ENCODE data around the gene NR2C1. TPM values are rescaled to one million over a fixed set of nuclear protein-coding genes. Genes with fewer than 3 reads are reported as not detected.
"Not testable (repeated sequence)": the region's sequence is repeated elsewhere in the genome, so short reads cannot be mapped to it uniquely, and the experiment has no call there.

Gene NR2C1
- total RNA-seq, 1 experiment from 2014 or later: 45.2 TPM

DNA sequence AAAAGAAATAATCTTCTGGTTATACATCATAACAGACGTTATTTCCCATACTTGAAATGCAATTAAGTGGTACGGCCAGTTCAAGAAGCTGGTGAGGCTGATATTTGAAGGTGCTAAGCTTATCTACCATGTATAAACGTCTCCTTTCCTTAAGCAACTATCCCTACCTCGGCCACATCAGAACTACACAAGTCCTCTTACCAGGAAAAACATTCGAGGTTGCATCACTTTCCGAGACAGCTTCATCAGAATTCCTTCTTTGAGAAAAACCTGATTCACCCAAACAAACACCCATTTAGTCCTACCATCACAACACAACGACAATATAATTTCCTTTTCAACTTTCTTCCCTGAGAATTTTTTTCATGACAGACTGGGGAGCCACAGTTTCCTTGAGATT lies 33.9 kb upstream of the NR2C1 start:
- Histone ChIP-seq H4K20me1 (ENCODE audit: insufficient read depth, low read depth, low read length) (no peaks in the 10 kb centered on the region), H3K36me3 (ENCODE audit: insufficient read depth, low read length) (peaks cover 54% of the 10 kb centered on the region), H3K4me3 (ENCODE audit: low read length) (no peak overlapping the region), H3K4me1 (ENCODE audit: low read length) (peaks cover 19% of the 10 kb centered on the region), H2AFZ (ENCODE audit: low read length) (no peak overlapping the region), H3K27ac (ENCODE audit: low read length) (no peak overlapping the region), H3K79me2 (ENCODE audit: low read length) (no peaks in the 10 kb centered on the region), H3K9ac (ENCODE audit: low read length) (no peak overlapping the region), H3K4me2 (ENCODE audit: low read depth, low read length, poor library complexity, severe bottlenecking) (no peak overlapping the region), H3K9me2 (replicated peaks; ENCODE audit: insufficient read depth, low read length) (no peaks in the 10 kb centered on the region), H3K9me3 (ENCODE audit: low read length) (no peaks in the 10 kb centered on the region), H3K27me3 (ENCODE audit: low read length) (no peaks in the 10 kb centered on the region)
- DNase-seq: no peak

DNA sequence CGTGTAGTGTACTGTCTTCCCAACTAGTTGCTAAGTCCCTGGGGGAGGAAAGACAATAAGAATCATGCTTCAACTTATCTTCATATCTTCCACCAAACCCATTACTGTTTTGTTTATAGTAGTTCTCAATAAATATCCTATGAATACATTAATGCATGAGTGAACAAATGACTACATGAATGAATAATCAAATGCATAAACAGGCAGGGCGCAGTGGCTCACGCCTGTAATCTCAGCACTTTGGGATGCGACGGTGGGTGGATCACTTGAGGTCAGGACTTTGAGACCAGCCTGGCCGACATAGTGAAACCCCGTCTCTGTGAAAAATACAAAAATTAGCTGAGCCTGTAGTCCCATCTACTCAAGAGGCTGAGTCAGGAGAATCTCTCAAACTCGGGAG lies 32.1 kb upstream of the NR2C1 start:
- H3K4me3 ChIP-seq (ENCODE audit: low read length): no peak overlapping the region
- H3K9me3 ChIP-seq (ENCODE audit: low read length): no peaks in the 10 kb centered on the region
- no peak overlapping the region for H3K27ac ChIP-seq (ENCODE audit: low read length)
- no peak for DNase-seq
- peaks cover 44% of the 10 kb centered on the region for H3K36me3 ChIP-seq (ENCODE audit: insufficient read depth, low read length)
- peaks cover 19% of the 10 kb centered on the region for H3K4me1 ChIP-seq (ENCODE audit: low read length)
- no peaks in the 10 kb centered on the region for H4K20me1 ChIP-seq (ENCODE audit: insufficient read depth, low read depth, low read length)
- H2AFZ ChIP-seq (ENCODE audit: low read length): no peak overlapping the region
- no peaks in the 10 kb centered on the region for H3K27me3 ChIP-seq (ENCODE audit: low read length)
- no peaks in the 10 kb centered on the region for H3K9me2 ChIP-seq (replicated peaks; ENCODE audit: insufficient read depth, low read length)
- H3K79me2 ChIP-seq (ENCODE audit: low read length): no peaks in the 10 kb centered on the region
- H3K9ac ChIP-seq (ENCODE audit: low read length): no peak overlapping the region
- H3K4me2 ChIP-seq (ENCODE audit: low read depth, low read length, poor library complexity, severe bottlenecking): no peak overlapping the region

DNA sequence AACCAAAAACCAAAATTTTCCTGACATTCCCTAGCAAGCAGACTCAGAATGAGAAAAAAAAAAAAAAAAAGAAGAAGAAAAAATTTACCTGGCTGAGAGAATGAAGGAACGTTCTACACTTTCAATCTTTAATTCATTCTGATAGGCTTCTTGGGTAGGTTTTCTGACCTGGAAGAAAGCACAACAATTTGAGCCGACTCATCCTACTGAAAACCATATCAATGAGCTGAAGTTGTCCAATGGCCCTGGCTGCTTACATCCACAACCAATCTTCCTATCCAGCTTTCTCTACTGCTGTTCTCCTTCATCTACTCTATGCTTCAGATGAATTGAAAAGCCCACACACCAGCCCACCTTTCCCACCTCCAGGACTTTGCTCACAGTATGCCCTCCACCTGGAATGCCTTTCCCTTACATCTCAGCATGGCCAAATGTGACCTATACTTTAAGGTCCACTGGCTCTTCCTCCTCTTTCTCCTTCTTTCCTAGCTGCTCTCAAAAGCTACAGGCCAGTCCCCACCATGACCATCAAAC lies 31.6 kb upstream of the NR2C1 start:
- DNase-seq: no peak
- Histone ChIP-seq H3K4me1 (ENCODE audit: low read length) (peaks cover 19% of the 10 kb centered on the region), H3K36me3 (ENCODE audit: insufficient read depth, low read length) (peaks cover 43% of the 10 kb centered on the region), H3K9me3 (ENCODE audit: low read length) (no peaks in the 10 kb centered on the region), H3K4me2 (ENCODE audit: low read depth, low read length, poor library complexity, severe bottlenecking) (no peak overlapping the region), H3K79me2 (ENCODE audit: low read length) (no peaks in the 10 kb centered on the region), H3K9me2 (replicated peaks; ENCODE audit: insufficient read depth, low read length) (no peaks in the 10 kb centered on the region), H3K4me3 (ENCODE audit: low read length) (no peak overlapping the region), H4K20me1 (ENCODE audit: insufficient read depth, low read depth, low read length) (no peaks in the 10 kb centered on the region), H3K27me3 (ENCODE audit: low read length) (no peaks in the 10 kb centered on the region), H3K27ac (ENCODE audit: low read length) (no peak overlapping the region), H3K9ac (ENCODE audit: low read length) (no peak overlapping the region), H2AFZ (ENCODE audit: low read length) (no peak overlapping the region)

- H3K36me3 ChIP-seq (ENCODE audit: insufficient read depth, low read length): peaks cover 35% of the 10 kb centered on the region
- no peaks in the 10 kb centered on the region for H3K79me2 ChIP-seq (ENCODE audit: low read length)
- no peak overlapping the region for H3K9ac ChIP-seq (ENCODE audit: low read length)
- no peaks in the 10 kb centered on the region for H4K20me1 ChIP-seq (ENCODE audit: insufficient read depth, low read depth, low read length)
- H3K4me2 ChIP-seq (ENCODE audit: low read depth, low read length, poor library complexity, severe bottlenecking): no peak overlapping the region
- no peak overlapping the region for H2AFZ ChIP-seq (ENCODE audit: low read length)
- H3K9me2 ChIP-seq (replicated peaks; ENCODE audit: insufficient read depth, low read length): no peaks in the 10 kb centered on the region
- peak; percentile 67 for DNase-seq
- H3K9me3 ChIP-seq (ENCODE audit: low read length): no peaks in the 10 kb centered on the region
- H3K27ac ChIP-seq (ENCODE audit: low read length): peak overlapping the region; percentile 32; the same call in 1 of the 2 replicates
- H3K27me3 ChIP-seq (ENCODE audit: low read length): no peaks in the 10 kb centered on the region
- no peak overlapping the region for H3K4me3 ChIP-seq (ENCODE audit: low read length)
- peaks cover 19% of the 10 kb centered on the region for H3K4me1 ChIP-seq (ENCODE audit: low read length)
These were observed 29.7 kb upstream of the NR2C1 start for GRCh38 chr12:95102916-95103671.

GRCh38 chr12:95101957-95102356 lies 28.5 kb upstream of the NR2C1 start:
- H3K9ac ChIP-seq (ENCODE audit: low read length); DNase-seq; H4K20me1 ChIP-seq (ENCODE audit: insufficient read depth, low read depth, low read length); H3K9me2 ChIP-seq (replicated peaks; ENCODE audit: insufficient read depth, low read length); H2AFZ ChIP-seq (ENCODE audit: low read length); H3K27ac ChIP-seq (ENCODE audit: low read length); H3K9me3 ChIP-seq (ENCODE audit: low read length); H3K79me2 ChIP-seq (ENCODE audit: low read length); H3K4me3 ChIP-seq (ENCODE audit: low read length); H3K27me3 ChIP-seq (ENCODE audit: low read length); H3K4me2 ChIP-seq (ENCODE audit: low read depth, low read length, poor library complexity, severe bottlenecking): not testable (repeated sequence)
- Histone ChIP-seq H3K36me3 (ENCODE audit: insufficient read depth, low read length) (peaks cover 31% of the 10 kb centered on the region), H3K4me1 (ENCODE audit: low read length) (peaks cover 20% of the 10 kb centered on the region)

- Histone ChIP-seq H3K4me1 (ENCODE audit: low read length) (peaks cover 30% of the 10 kb centered on the region), H2AFZ (ENCODE audit: low read length) (no peak overlapping the region), H3K27me3 (ENCODE audit: low read length) (no peaks in the 10 kb centered on the region), H3K9me3 (ENCODE audit: low read length) (no peaks in the 10 kb centered on the region), H3K9me2 (replicated peaks; ENCODE audit: insufficient read depth, low read length) (no peaks in the 10 kb centered on the region), H4K20me1 (ENCODE audit: insufficient read depth, low read depth, low read length) (no peaks in the 10 kb centered on the region), H3K4me3 (ENCODE audit: low read length) (no peak overlapping the region), H3K27ac (ENCODE audit: low read length) (no peak overlapping the region), H3K79me2 (ENCODE audit: low read length) (no peaks in the 10 kb centered on the region), H3K36me3 (ENCODE audit: insufficient read depth, low read length) (peaks cover 35% of the 10 kb centered on the region), H3K4me2 (ENCODE audit: low read depth, low read length, poor library complexity, severe bottlenecking) (no peak overlapping the region), H3K9ac (ENCODE audit: low read length) (no peak overlapping the region)
- DNase-seq: no peak
These were observed 27.1 kb upstream of the NR2C1 start for GRCh38 chr12:95100264-95101190.

DNA sequence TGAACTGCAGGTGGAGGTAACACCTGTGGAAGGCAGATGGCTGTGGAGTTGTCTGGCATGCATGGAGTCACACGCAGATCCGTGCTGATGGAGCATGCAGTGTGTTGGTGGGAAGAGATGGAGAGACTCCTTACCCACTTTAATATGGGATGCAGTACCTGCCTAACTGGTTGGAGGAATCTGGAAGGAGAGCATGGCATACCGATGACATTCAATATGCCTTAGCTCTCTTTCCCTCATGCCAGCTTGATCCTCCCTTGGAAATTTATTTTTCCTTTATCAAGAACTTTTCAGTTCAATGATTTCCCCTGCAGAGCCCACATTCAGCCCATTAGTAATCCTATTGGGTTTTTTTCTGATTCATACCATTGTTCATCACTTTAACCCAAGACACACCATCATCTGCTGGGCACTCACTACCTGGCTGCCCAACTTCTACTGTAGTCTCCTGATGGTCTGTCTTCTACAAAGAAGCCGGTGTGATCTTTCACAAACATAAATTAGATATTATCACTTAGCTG lies 25.9 kb upstream of the NR2C1 start:
- H3K9me2 ChIP-seq (replicated peaks; ENCODE audit: insufficient read depth, low read length): no peaks in the 10 kb centered on the region
- no peaks in the 10 kb centered on the region for H3K27me3 ChIP-seq (ENCODE audit: low read length)
- no peak overlapping the region for H3K4me3 ChIP-seq (ENCODE audit: low read length)
- peaks cover 25% of the 10 kb centered on the region for H3K4me1 ChIP-seq (ENCODE audit: low read length)
- H4K20me1 ChIP-seq (ENCODE audit: insufficient read depth, low read depth, low read length): no peaks in the 10 kb centered on the region
- H2AFZ ChIP-seq (ENCODE audit: low read length): no peak overlapping the region
- H3K27ac ChIP-seq (ENCODE audit: low read length): no peak overlapping the region
- no peaks in the 10 kb centered on the region for H3K9me3 ChIP-seq (ENCODE audit: low read length)
- no peak for DNase-seq
- no peak overlapping the region for H3K9ac ChIP-seq (ENCODE audit: low read length)
- peaks cover 29% of the 10 kb centered on the region for H3K36me3 ChIP-seq (ENCODE audit: insufficient read depth, low read length)
- H3K4me2 ChIP-seq (ENCODE audit: low read depth, low read length, poor library complexity, severe bottlenecking): no peak overlapping the region
- no peaks in the 10 kb centered on the region for H3K79me2 ChIP-seq (ENCODE audit: low read length)

DNA sequence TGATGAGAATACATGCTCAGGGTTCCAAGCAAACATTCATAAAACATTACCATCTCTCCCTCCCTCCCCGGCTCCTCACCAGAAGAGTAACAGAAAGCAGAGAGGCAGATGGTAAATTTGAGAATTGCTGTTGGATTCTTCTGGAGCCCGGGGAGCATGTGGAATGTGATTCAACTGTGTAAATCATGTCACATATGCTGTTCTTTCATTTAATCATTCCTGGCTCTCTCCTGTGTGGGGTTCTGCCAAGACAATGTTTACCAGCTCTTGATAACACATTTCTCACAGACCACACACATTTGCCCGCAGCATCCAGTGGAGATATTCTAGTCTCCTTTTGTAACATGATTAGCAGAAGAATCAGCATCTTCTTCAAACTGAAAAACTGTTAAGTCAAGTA lies 23.4 kb upstream of the NR2C1 start:
- Histone ChIP-seq H3K4me3 (ENCODE audit: low read length) (no peak overlapping the region), H3K27me3 (ENCODE audit: low read length) (no peaks in the 10 kb centered on the region), H3K4me2 (ENCODE audit: low read depth, low read length, poor library complexity, severe bottlenecking) (no peak overlapping the region), H4K20me1 (ENCODE audit: insufficient read depth, low read depth, low read length) (no peaks in the 10 kb centered on the region), H3K27ac (ENCODE audit: low read length) (peak overlapping the region; percentile 11; the same call in 1 of the 2 replicates), H3K9ac (ENCODE audit: low read length) (no peak overlapping the region), H2AFZ (ENCODE audit: low read length) (no peak overlapping the region), H3K9me3 (ENCODE audit: low read length) (no peaks in the 10 kb centered on the region), H3K79me2 (ENCODE audit: low read length) (no peaks in the 10 kb centered on the region), H3K9me2 (replicated peaks; ENCODE audit: insufficient read depth, low read length) (no peaks in the 10 kb centered on the region), H3K4me1 (ENCODE audit: low read length) (peaks cover 12% of the 10 kb centered on the region), H3K36me3 (ENCODE audit: insufficient read depth, low read length) (peaks cover 31% of the 10 kb centered on the region; the same call in 1 of the 2 replicates)
- DNase-seq: no peak
